Omental fat pad (tissue), 4 donors: ENCODE data around the gene NRG3. TPM values are rescaled to one million over a fixed set of nuclear protein-coding genes. Genes with fewer than 3 reads are reported as not detected.

Experiments
- ATAC-seq: fragments of 150-250 bp; one replicate; pipeline ENCODE4 v1.9.1; 2016; ENCODE audit warnings: mild to moderate bottlenecking, moderate library complexity; ENCODE audit not compliant: low FRiP score
- DNase-seq: peaks from one replicate; pipeline ENCODE4 v3.0.0-alpha.2; 2019; ENCODE audit warnings: low spot score
- total RNA-seq, 4 donors: library from RNA; depleted of rRNA; stranded (reverse); fragments of >200 nt; gene quantifications; one replicate each; pipeline ENCODE4 v1.1.0, GENCODE V29; 2016
- TF ChIP-seq, protein P1 (sequence below), 3 donors: fragments of 450-650 bp; IDR thresholded peaks; one replicate each; pipeline ENCODE4 v1.5.1; 2016 to 2017; ENCODE audit warnings: antibody characterized with exemption in 3 of 3, mild to moderate bottlenecking in 3 of 3, moderate library complexity in 2 of 3

NRG3 gene
- total RNA-seq, 4 donors from 2014 or later = 0.19 to 0.47 (median 0.38) TPM; not detected in 1

DNA sequence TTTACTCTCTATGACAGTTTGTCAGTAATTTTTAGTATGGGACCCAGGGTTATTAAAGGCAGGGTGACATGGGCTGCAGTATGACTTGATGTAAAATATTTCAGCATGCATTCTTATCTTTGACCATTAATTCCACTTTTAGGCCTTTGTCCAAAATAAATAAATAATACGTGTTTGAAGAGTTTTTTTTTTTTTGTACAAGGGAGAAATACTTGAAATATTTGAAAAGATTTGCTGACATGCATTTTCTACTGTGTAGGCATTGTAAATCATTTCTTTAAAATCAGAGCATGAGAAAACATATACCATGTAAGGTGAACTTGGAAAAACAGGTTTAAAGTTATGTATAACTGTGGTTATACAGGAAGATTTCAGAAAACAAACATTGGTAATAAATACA lies 23.5 kb downstream of the NRG3 start:
- ATAC-seq (no peak), DNase-seq (no peak)
- TF ChIP-seq, protein P1, sequence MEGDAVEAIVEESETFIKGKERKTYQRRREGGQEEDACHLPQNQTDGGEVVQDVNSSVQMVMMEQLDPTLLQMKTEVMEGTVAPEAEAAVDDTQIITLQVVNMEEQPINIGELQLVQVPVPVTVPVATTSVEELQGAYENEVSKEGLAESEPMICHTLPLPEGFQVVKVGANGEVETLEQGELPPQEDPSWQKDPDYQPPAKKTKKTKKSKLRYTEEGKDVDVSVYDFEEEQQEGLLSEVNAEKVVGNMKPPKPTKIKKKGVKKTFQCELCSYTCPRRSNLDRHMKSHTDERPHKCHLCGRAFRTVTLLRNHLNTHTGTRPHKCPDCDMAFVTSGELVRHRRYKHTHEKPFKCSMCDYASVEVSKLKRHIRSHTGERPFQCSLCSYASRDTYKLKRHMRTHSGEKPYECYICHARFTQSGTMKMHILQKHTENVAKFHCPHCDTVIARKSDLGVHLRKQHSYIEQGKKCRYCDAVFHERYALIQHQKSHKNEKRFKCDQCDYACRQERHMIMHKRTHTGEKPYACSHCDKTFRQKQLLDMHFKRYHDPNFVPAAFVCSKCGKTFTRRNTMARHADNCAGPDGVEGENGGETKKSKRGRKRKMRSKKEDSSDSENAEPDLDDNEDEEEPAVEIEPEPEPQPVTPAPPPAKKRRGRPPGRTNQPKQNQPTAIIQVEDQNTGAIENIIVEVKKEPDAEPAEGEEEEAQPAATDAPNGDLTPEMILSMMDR (IDR thresholded peaks at IDR 0.05) = no peak

DNA sequence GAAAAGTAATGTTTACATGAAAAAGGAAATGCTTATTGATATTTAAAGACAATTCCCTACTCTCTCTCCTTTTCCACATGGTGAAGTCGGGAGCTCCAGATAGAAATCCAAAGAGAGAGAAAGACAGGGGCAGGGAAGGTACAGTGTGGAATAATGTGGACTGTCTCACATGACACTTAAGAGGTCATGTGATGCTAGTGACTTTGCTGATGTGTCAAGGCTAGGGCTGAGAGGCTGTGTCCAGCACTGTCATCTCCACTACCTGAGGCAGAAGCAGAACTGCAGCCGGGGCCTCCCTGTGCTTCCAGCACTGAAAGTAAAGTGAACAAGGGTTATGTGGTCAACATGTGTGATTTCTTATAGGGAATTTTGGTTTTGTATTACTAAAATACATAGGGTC lies 26.0 kb downstream of the NRG3 start:
- ATAC-seq = no peak
- TF ChIP-seq, protein P1 (IDR thresholded peaks at IDR 0.05) = no peak
- no peak for DNase-seq

DNA sequence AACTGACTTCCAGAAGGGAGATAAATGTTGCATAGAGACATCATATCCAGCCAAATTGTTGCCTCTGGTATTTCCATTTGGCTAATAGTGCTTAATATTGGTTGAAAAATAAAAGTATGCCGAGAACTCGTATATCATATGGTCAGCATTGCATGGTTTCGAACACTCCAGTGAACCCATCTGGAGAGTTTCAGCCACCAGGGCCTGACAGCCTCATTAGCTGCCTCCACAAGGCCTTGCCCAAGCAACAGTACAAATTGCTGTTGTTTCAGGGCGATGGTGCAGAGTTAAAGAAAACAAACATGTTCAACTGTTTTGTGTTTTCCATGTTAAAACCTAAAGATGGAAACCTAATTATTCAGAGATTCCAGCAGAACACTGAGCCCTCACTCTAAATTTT lies 28.5 kb downstream of the NRG3 start:
- TF ChIP-seq, protein P1 (IDR thresholded peaks at IDR 0.05) = no peak
- DNase-seq (no peak), ATAC-seq (no peak)

DNA sequence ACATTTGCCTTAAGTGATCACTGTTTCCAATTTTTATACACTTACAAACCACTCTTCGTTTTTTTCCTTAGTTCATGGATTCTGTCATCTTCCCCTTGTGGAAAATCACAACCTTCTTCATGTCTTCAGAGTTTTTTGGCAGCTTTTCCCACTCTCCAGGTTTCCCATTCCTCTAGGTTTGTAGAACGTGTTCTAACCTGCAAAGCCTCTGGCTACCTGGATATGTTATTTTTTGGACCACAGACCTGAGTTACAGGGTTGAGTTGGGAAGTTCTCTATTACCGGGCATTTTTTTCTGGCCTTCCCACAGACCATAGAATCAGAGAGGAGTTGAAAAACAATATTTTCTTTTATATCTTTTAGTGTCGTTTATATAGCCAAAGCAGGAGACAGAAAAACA lies 30.2 kb downstream of the NRG3 start:
- ATAC-seq = no peak
- TF ChIP-seq, protein P1 (IDR thresholded peaks at IDR 0.05) = no peak
- no peak for DNase-seq

DNA sequence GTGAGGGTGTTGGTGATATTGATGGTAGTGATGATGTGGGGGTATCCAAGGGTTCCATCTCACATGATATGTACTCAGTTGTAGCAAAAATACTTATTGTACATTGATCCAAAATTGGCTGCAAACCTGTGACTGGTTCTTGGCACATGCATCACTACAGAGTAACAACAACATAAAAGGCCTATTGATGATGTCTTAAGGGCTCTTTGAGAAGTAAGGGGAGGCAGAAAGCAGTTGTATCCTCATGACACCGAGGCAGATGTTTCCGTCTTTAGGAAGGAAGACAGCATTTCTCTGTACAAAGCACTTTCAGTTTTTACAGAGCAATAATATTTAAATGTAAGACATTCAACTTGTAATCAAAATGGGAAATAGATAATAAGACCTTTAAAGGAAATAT lies 34.5 kb downstream of the NRG3 start:
- TF ChIP-seq, protein P1 (IDR thresholded peaks at IDR 0.05) = no peak
- ATAC-seq (no peak), DNase-seq (no peak)

DNA sequence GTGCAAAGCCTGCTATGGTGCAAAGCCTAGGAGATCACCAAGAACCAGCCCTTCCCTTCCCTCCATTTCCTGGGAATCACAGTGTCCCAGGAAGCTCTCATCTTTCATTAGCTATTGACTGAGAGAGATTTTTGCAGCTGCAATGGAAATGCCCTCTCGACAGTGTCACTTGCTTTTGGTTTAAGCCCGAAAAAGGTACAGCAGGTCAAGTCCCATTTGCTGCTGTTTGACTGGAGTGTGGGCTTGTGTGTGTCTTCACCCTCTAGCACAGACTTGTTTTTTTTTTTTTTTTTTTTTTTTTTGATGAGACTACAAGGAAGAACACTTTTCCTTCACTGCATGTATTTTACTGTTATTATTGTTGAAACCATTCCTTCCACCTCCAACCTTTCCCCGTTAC lies 36.3 kb downstream of the NRG3 start:
- TF ChIP-seq, protein P1 (IDR thresholded peaks at IDR 0.05) = no peak
- ATAC-seq (no peak), DNase-seq (no peak)

DNA sequence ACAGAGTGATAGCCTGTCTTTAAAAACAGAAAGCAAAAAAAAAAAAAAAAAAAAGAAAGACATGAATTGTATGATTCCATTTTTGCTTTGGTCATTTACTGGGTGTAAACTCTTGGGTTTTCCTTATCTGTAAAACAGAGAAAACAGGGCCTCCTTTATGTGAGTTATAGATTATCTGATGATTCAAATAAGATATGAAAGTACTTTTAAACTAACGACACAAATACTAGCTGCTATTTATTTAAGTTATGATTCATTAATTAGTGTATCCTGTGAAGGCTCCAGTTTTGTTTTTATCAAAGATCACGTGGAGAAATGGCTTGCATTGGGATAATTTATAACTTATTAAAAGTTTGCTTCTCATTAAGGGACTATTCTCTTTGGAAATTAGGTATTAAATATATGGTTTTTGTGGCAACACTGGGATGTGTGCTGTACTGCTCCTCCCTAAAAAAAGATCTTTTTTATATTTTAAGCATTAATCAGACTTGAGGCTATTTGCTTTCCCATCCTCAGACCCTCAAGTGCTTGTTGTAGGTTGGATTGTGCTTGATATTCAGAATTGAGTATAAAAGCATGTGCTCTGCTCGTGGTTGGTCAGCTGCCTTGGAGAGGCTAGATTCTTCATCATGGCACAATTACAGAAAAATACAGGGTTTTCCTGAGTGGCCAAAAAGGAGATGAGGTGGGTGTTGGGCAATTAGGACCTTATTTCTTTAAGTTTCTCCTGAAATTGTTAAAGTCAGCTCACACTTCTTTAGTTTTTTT lies 39.9 kb downstream of the NRG3 start:
- no peak for ATAC-seq
- TF ChIP-seq, protein P1 (IDR thresholded peaks at IDR 0.05) = no peak
- no peak for DNase-seq
